H9 (cell line): Measurements from ENCODE around the gene PP2D1. TPM values are rescaled to one million over a fixed set of nuclear protein-coding genes. Genes with fewer than 3 reads are reported as not detected.

ENCODE experiments used
- DNase-seq: peaks from one replicate; pipeline ENCODE4 v3.0.0-alpha.2; 2017
- H2AFZ ChIP-seq: one replicate; pipeline ENCODE4 v1.6.1; 2013; ENCODE audit warnings: mild to moderate bottlenecking, low read length, control low read depth, moderate library complexity
- H2AK5ac ChIP-seq: 2 replicates; pipeline ENCODE4 v1.6.1; 2013; ENCODE audit warnings: low read length, control low read depth, mixed read lengths; ENCODE audit not compliant: insufficient read length
- H2BK120ac ChIP-seq: one replicate; pipeline ENCODE4 v1.6.1; 2013; ENCODE audit warnings: low read depth, mild to moderate bottlenecking, low read length, control low read depth, inconsistent platforms; ENCODE audit not compliant: poor library complexity, severe bottlenecking
- H2BK12ac ChIP-seq: 2 replicates; pipeline ENCODE4 v1.6.1; 2013; ENCODE audit warnings: low read length, control low read depth, mixed read lengths, low read depth; ENCODE audit not compliant: insufficient read length
- H2BK15ac ChIP-seq: 2 replicates; pipeline ENCODE4 v1.6.1; 2013; ENCODE audit warnings: low read depth, low read length, control low read depth
- H2BK20ac ChIP-seq: one replicate; pipeline ENCODE4 v1.6.1; 2013; ENCODE audit warnings: low read depth, mild to moderate bottlenecking, low read length, control low read depth, inconsistent platforms; ENCODE audit not compliant: poor library complexity, severe bottlenecking
- H2BK5ac ChIP-seq: 2 replicates; pipeline ENCODE4 v1.6.1; 2013; ENCODE audit warnings: low read length, control low read depth, mixed read lengths; ENCODE audit not compliant: insufficient read length
- H3K14ac ChIP-seq: 2 replicates; pipeline ENCODE4 v1.6.1; 2013; ENCODE audit warnings: low read length, control low read depth; ENCODE audit not compliant: insufficient read depth
- H3K18ac ChIP-seq: 2 replicates; pipeline ENCODE4 v1.6.1; 2013; ENCODE audit warnings: low read depth, mild to moderate bottlenecking, mixed read lengths, low read length, control low read depth; ENCODE audit not compliant: insufficient read length
- H3K23ac ChIP-seq: 2 replicates; pipeline ENCODE4 v1.6.1; 2013; ENCODE audit warnings: low read length, control low read depth, mixed read lengths, low read depth; ENCODE audit not compliant: insufficient read length
- H3K23me2 ChIP-seq: 2 replicates; pipeline ENCODE4 v1.6.1; 2013; ENCODE audit warnings: low read depth, mild to moderate bottlenecking, mixed read lengths, low read length, control low read depth; ENCODE audit not compliant: insufficient read length, poor library complexity, severe bottlenecking
- H3K27ac ChIP-seq: 2 replicates; pipeline ENCODE4 v1.5.1; 2013; ENCODE audit warnings: low read length, control low read depth, mixed read lengths, low read depth; ENCODE audit not compliant: insufficient read length
- H3K27me3 ChIP-seq: 2 replicates; pipeline ENCODE4 v1.6.1; 2013; ENCODE audit warnings: low read length, control low read depth, inconsistent platforms; ENCODE audit not compliant: insufficient read depth
- H3K4ac ChIP-seq: 2 replicates; pipeline ENCODE4 v1.6.1; 2013; ENCODE audit warnings: low read depth, mild to moderate bottlenecking, control low read depth, inconsistent platforms, low read length, moderate library complexity
- H3K4me1 ChIP-seq: 2 replicates; pipeline ENCODE4 v1.6.1; 2013; ENCODE audit warnings: low read length, control low read depth, inconsistent platforms; ENCODE audit not compliant: insufficient read depth
- H3K4me2 ChIP-seq: 2 replicates; pipeline ENCODE4 v1.6.1; 2013; ENCODE audit warnings: low read length, control low read depth, mixed read lengths; ENCODE audit not compliant: insufficient read length, insufficient read depth
- H3K56ac ChIP-seq: 2 replicates; pipeline ENCODE4 v1.6.1; 2013; ENCODE audit warnings: low read depth, mild to moderate bottlenecking, mixed read lengths, low read length, control low read depth; ENCODE audit not compliant: insufficient read length
- H3K79me1 ChIP-seq: 2 replicates; pipeline ENCODE4 v1.6.1; 2013; ENCODE audit warnings: low read depth, mild to moderate bottlenecking, moderate library complexity, low read length, control low read depth, inconsistent platforms; ENCODE audit not compliant: insufficient read depth, poor library complexity, severe bottlenecking
- H3K79me2 ChIP-seq: 2 replicates; pipeline ENCODE4 v1.6.1; 2013; ENCODE audit warnings: low read length, control low read depth, inconsistent platforms; ENCODE audit not compliant: insufficient read depth
- H3K9ac ChIP-seq: 2 replicates; pipeline ENCODE4 v1.6.1; 2013; ENCODE audit warnings: low read length, control low read depth, mixed read lengths; ENCODE audit not compliant: insufficient read length; ENCODE audit errors: extremely low read depth
- H3K9me3 ChIP-seq: one replicate; pipeline ENCODE4 v1.6.1; 2013; ENCODE audit warnings: low read depth, low read length, inconsistent platforms; ENCODE audit not compliant: control insufficient read depth
- H3T11ph ChIP-seq: one replicate; pipeline ENCODE4 v1.6.1; 2013; ENCODE audit warnings: mild to moderate bottlenecking, low read length, control low read depth, inconsistent platforms
- H4K20me1 ChIP-seq: one replicate; pipeline ENCODE4 v1.6.1; 2013; ENCODE audit not compliant: control insufficient read depth, insufficient read length, insufficient read depth
- H4K5ac ChIP-seq: 2 replicates; pipeline ENCODE4 v1.6.1; 2013; ENCODE audit warnings: low read depth, mild to moderate bottlenecking, mixed read lengths, low read length, control low read depth; ENCODE audit not compliant: insufficient read length
- H4K8ac ChIP-seq: replicated peaks from 2 replicates; pipeline ENCODE4 v1.6.1; 2013; ENCODE audit warnings: low read length, control low read depth, mixed read lengths, low read depth; ENCODE audit not compliant: insufficient read length
- H4K91ac ChIP-seq: 2 replicates; pipeline ENCODE4 v1.6.1; 2013; ENCODE audit warnings: low read depth, mild to moderate bottlenecking, moderate library complexity, mixed read lengths, low read length, control low read depth; ENCODE audit not compliant: insufficient read length
- H3K27ac Mint-ChIP-seq, 3 experiments: 2 replicates in 2 of 3; 3 replicates in 1 of 3; pipeline ENCODE4 v1.8.0; 2020 to 2021; ENCODE audit warnings: mixed read lengths in 3 of 3, mild to moderate bottlenecking in 1 of 3, moderate library complexity in 1 of 3
- H3K27me3 Mint-ChIP-seq: 2 replicates; pipeline ENCODE4 v1.8.0; 2021; ENCODE audit warnings: low read depth, mild to moderate bottlenecking, moderate library complexity, mixed read lengths
- H3K36me3 Mint-ChIP-seq, 3 experiments: 2 replicates in 2 of 3; 3 replicates in 1 of 3; pipeline ENCODE4 v1.8.0; 2020 to 2021; ENCODE audit warnings: low read depth in 3 of 3, mixed read lengths in 3 of 3; ENCODE audit not compliant: insufficient read depth in 1 of 3
- H3K4me1 Mint-ChIP-seq, 2 experiments: 2 replicates each; pipeline ENCODE4 v1.8.0; 2020; ENCODE audit warnings: mixed read lengths in 2 of 2
- H3K4me3 Mint-ChIP-seq, 2 experiments: 2 replicates in 1 of 2; 3 replicates in 1 of 2; pipeline ENCODE4 v1.8.0; 2020 to 2021; ENCODE audit warnings: mild to moderate bottlenecking in 2 of 2, mixed read lengths in 2 of 2, moderate library complexity in 1 of 2
- H3K9me3 Mint-ChIP-seq, 2 experiments: 2 replicates in 1 of 2; 3 replicates in 1 of 2; pipeline ENCODE4 v1.8.0; 2020; ENCODE audit warnings: mild to moderate bottlenecking in 2 of 2, mixed read lengths in 2 of 2, moderate library complexity in 1 of 2
- WGBS: extraction: QIAGEN DNeasy Blood & Tissue Kit; methylation state at CpG from one replicate; pipeline ENCODE4 v1.1.7; 2013; ENCODE audit warnings: missing lambda C conversion rate, low lambda C conversion rate, mixed read lengths; ENCODE audit not compliant: insufficient read length; ENCODE audit errors: extremely low coverage; 5-methylcytosine and 5-hydroxymethylcytosine counted together
- total RNA-seq: library from RNA; stranded (reverse); gene quantifications from 2 replicates; pipeline ENCODE4 v1.2.1, GENCODE V29; 2021
- TF ChIP-seq, protein P1 (sequence below): fragments of 200-600 bp; sonication (generic); conservative IDR thresholded peaks from 3 replicates; pipeline ENCODE4 v1.8.0; 2021; ENCODE audit warnings: antibody characterized with exemption, mild to moderate bottlenecking

PP2D1 gene
- total RNA-seq, 1 experiment from 2014 or later, result not detected

DNA sequence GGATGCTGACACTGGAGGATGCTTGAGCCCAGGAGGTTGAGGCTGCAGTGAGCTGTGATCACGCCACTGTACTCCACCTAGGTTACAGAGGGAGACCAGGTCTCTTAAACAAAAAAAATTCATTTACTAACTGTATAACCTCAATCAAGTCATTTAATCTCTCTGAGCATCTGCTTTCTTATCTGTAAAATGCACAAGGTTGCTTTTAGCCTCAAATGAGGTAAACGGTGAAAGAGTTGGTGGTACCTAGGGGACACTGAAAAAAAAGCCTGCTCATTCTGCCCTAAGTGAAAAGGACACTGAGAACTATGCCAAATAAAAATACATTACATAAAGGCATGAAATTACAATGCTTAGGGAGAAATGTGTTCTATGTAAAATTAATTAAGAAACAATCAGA lies 3.4 kb downstream of the PP2D1 start:
- no peaks in the 10 kb centered on the region for H3K27me3 ChIP-seq
- H3K23me2 ChIP-seq, result no peaks in the 10 kb centered on the region
- H2BK12ac ChIP-seq, result no peak overlapping the region
- no CpG with 5 or more reads among the region's 2 CpGs for WGBS
- no peak overlapping the region for H3K4me2 ChIP-seq
- no peak overlapping the region for H3K23ac ChIP-seq
- H2BK15ac ChIP-seq, result no peak overlapping the region
- no peak overlapping the region for H3T11ph ChIP-seq
- no peaks in the 10 kb centered on the region for H4K20me1 ChIP-seq
- no peak overlapping the region for H2BK20ac ChIP-seq
- H3K36me3 Mint-ChIP-seq, result no peaks in the 10 kb centered on the region
- no peak overlapping the region for H3K56ac ChIP-seq
- TF ChIP-seq, protein P1, sequence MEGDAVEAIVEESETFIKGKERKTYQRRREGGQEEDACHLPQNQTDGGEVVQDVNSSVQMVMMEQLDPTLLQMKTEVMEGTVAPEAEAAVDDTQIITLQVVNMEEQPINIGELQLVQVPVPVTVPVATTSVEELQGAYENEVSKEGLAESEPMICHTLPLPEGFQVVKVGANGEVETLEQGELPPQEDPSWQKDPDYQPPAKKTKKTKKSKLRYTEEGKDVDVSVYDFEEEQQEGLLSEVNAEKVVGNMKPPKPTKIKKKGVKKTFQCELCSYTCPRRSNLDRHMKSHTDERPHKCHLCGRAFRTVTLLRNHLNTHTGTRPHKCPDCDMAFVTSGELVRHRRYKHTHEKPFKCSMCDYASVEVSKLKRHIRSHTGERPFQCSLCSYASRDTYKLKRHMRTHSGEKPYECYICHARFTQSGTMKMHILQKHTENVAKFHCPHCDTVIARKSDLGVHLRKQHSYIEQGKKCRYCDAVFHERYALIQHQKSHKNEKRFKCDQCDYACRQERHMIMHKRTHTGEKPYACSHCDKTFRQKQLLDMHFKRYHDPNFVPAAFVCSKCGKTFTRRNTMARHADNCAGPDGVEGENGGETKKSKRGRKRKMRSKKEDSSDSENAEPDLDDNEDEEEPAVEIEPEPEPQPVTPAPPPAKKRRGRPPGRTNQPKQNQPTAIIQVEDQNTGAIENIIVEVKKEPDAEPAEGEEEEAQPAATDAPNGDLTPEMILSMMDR, result no peak
- H3K79me2 ChIP-seq, result no peaks in the 10 kb centered on the region
- no peak overlapping the region for H4K8ac ChIP-seq
- no peak overlapping the region for H3K14ac ChIP-seq
- DNase-seq, result no peak
- H3K9me3 ChIP-seq, result no peaks in the 10 kb centered on the region
- H4K5ac ChIP-seq, result no peak overlapping the region
- H2BK120ac ChIP-seq, result no peak overlapping the region
- H3K4me1 Mint-ChIP-seq, result no peaks in the 10 kb centered on the region
- no peak overlapping the region for H3K4ac ChIP-seq
- H3K79me1 ChIP-seq, result no peaks in the 10 kb centered on the region
- H3K18ac ChIP-seq, result no peak overlapping the region
- H2BK5ac ChIP-seq, result no peak overlapping the region
- no peaks in the 10 kb centered on the region for H3K9me3 Mint-ChIP-seq
- no peaks in the 10 kb centered on the region for H3K4me1 ChIP-seq
- no peak overlapping the region for H2AK5ac ChIP-seq
- no peak overlapping the region for H3K27ac ChIP-seq
- H2AFZ ChIP-seq, result no peak overlapping the region
- H3K27ac Mint-ChIP-seq, result no peak overlapping the region
- H3K4me3 Mint-ChIP-seq, result no peak overlapping the region
- no peak overlapping the region for H3K9ac ChIP-seq
- no peak overlapping the region for H4K91ac ChIP-seq
- H3K27me3 Mint-ChIP-seq, result no peaks in the 10 kb centered on the region
